ENCODE measurements around the gene WDR87. TPM values are rescaled to one million over a fixed set of nuclear protein-coding genes. Genes with fewer than 3 reads are reported as not detected.
"Not testable (repeated sequence)": the region's sequence is repeated elsewhere in the genome, so short reads cannot be mapped to it uniquely, and the experiment has no call there.

WDR87 gene
- total RNA-seq, 1 donor from 2014 or later: not detected

- DNase-seq (ENCODE audit: low spot score): no peak
Observed at GRCh38 chr19:37930416-37930815, 24.0 kb upstream of the WDR87 start.

DNA sequence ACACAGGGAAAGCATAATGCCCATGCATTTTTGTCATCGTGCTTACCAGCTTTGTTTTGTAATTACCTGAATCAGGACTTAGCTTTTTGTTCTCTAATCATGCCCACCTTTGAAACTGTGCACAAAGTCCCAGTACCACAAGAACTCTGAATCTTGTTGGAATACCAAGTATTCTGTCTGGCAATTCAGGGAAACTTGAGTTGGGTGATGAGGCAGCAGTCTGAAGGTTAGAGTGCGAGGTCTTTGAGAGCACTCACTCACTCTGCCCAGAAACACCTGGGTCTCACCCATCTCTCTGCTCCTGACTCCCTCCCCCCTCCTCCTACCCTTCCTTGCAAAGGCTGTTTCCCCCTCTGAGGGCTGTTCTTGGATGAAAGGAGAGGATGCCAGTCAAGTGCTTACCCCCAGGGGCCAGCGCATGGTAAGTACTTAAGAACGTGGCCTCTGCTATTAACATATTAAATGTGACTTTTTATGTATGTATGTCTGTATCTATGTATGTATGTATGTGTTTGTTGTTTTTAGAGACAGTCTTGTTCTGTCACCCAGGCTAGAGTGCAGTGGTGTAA lies 23.0 kb upstream of the WDR87 start:
- no peak for DNase-seq (ENCODE audit: low spot score)

DNA sequence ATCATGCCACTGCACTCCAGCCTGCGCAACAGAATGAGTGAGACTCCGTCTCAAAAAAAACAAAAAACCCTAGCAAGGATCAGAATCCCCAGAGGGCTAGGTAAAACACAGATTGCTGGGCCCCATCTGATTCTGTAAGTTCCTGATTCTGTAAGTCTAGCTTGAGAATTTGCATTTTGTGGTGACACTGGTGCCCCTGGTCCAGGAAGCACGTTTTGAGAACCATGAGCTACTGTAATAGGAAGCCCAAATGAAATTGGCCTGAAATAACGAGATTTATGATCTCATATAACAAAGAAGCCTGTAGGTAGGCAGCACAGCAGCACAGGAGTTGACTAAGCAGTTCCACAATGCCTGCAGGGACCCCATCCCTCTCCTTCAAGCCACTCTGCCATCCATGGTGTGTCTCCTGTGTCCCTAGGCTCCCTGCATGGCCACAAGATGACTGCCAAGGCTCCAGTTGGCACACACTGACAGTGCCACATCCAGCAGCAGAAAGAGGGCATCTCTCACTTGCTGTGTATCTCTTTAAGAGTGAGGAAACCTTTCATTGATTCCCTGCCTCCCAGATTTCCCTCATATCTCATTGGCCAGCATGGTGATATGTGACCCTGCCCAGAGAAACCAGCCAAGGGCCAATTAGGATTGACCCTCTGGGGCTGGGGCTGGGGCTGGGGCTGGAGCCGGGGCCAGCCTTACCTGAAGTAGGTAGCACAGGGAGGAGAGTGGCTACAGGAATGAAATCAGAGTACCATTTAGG lies 22.3 kb upstream of the WDR87 start:
- DNase-seq (ENCODE audit: low spot score): no peak

- DNase-seq (ENCODE audit: low spot score): no peak
Observed at GRCh38 chr19:37926711-37927110, 20.3 kb upstream of the WDR87 start.

- DNase-seq (ENCODE audit: low spot score): no peak
Observed at GRCh38 chr19:37926255-37926654, 19.9 kb upstream of the WDR87 start.

DNA sequence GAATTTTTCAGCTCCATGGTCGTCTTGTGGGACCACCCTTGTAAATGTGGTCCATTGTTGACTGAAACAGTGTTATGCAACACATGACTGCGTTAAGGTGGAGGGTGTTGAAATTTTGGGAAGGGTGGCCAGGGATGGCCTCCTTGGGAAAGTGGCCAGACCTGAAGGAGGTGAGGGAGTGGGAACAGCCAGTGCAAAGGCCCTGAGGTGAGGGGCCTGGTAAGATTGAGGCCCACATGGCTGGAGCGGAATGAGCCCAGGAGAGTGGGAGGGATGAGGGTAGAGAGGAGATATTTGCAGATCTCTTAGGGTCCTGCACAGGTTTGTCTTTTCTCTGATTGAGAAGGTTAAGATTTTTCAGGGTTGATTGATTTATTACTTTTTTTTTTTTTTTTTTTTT lies 18.8 kb upstream of the WDR87 start:
- no peak for DNase-seq (ENCODE audit: low spot score)

DNA sequence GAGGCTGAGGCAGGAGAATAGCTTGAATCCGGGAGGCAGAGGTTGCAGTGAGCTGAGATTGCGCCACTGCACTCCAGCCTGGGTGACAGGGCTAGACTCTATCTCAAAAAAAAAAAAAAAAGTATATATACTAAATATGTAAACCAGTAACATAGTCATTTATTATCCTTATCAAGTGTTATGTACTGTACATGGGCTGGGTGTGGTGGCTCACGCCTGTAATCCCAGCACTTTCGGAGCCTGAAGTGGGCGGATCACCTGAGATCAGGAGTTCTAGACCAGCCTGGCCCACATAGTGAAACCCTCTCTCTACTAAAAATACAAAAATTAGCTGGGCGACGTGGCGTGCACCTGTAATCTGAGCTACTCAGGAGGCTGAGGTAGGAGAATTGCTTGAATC lies 18.2 kb upstream of the WDR87 start:
- not testable (repeated sequence) for DNase-seq (ENCODE audit: low spot score)

GRCh38 chr19:37920591-37921450 lies 14.4 kb upstream of the WDR87 start:
- DNase-seq (ENCODE audit: low spot score): no peak

GRCh38 chr19:37914908-37915307 lies 8.5 kb upstream of the WDR87 start:
- DNase-seq (ENCODE audit: low spot score): no peak

- no peak for DNase-seq (ENCODE audit: low spot score)
Observed at GRCh38 chr19:37909661-37910199, 3.3 kb upstream of the WDR87 start.

DNA sequence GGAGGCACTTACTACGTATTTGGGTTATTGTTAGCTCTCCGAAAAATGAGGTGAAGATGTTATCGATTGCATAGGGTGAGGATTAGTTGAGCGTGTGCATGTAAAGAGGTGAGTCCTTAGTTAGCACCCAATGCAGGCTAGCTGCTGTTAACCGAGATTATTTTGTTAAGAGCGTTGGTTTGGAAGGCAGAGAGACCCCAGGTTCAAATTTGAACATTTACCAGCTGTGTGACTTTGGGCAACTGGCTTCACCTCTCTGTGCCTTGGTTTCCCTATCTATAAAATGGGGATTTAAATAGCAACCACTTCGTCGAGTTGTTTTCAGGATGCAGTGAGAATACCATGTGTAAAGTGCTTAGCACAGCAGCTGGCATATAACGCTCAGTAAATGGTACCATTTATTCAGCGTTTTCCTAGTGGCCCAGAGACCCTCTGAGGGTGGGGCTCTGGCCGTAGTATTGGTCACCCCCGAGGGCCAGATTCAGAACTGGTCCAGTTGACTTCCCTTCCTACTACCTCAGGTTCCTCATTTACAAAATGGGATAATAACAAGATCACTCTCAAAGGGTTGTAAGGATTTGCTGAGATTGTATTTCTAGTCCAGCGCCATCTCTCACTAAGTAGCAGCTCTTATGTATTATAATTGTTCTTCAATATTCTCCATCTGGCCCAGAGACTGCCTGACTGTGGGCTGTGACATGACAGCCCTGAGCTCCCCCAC lies 1.5 kb upstream of the WDR87 start:
- no peak for DNase-seq (ENCODE audit: low spot score)

- DNase-seq (ENCODE audit: low spot score): peak; percentile 95
Observed at GRCh38 chr19:37906869-37907734, 708 bp upstream of the WDR87 start, which contains the start of gene SIPA1L3. Gene SIPA1L3 (plus strand): TSS chr19:37907208. CDS start chr19:38081566, 174,358 bp downstream.

GRCh38 chr19:37903096-37903495 lies 3.3 kb downstream of the WDR87 start:
- no peak for DNase-seq (ENCODE audit: low spot score)

DNA sequence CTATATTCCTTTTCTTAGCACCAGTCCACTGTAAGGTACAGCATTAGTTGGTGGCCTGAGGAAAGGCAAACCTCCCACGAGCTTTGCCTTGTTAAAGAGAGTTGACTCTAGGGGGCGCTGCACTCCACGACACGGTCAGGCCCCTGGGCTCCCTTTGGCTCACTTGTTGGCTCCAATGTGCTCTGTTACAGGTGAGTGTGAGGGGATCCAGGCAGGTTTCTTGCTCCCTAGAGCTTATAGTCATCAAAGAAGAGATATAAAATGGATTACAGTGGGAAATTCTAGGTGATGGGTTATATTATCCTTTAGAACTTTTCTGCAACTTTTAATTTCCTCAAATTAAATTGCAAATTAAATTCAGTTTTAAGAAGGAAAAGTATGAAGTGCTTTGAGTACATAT lies 3.7 kb downstream of the WDR87 start:
- DNase-seq (ENCODE audit: low spot score): peak; percentile 83

DNA sequence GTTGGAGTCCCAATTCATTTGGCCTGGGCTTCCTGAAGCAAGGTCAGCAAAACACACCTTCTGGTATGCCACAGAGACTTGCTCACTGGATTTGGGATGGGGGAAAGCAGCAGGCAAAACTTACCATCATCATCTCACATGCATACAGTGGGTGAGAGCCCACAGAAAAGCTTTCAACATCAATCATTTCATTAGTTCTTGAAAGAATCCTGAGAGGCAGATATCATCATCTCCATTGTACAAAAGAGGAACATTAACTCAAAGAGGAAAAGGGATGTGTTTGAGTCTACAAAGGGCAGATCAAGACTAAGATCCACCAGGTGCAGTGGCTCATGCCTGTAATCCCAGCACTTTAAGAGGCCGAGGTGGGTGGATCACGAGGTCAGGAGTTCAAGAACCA lies 6.4 kb downstream of the WDR87 start:
- DNase-seq (ENCODE audit: low spot score): no peak

DNA sequence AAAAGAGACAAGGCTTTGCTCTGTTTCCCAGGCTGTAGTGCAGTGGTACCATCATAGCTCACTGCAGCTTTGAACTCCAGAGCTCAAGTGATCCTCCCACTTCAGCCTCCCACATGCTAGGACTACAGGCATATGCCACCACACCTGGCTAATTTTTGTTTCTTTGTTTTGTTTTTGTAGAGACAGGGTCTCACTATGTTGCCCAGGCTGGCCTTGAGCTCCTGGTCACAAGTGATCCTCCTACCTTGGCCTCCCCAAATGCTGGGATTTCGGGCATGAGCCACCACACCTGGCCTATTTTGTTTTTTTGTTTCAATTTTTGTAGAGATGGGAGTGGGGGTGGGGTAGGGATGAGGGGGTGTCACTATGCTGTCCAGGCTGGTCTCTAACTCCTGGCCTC lies 6.9 kb downstream of the WDR87 start:
- DNase-seq (ENCODE audit: low spot score): no peak

GRCh38 chr19:37896180-37896579 lies 10.2 kb downstream of the WDR87 start:
- DNase-seq (ENCODE audit: low spot score): no peak

DNA sequence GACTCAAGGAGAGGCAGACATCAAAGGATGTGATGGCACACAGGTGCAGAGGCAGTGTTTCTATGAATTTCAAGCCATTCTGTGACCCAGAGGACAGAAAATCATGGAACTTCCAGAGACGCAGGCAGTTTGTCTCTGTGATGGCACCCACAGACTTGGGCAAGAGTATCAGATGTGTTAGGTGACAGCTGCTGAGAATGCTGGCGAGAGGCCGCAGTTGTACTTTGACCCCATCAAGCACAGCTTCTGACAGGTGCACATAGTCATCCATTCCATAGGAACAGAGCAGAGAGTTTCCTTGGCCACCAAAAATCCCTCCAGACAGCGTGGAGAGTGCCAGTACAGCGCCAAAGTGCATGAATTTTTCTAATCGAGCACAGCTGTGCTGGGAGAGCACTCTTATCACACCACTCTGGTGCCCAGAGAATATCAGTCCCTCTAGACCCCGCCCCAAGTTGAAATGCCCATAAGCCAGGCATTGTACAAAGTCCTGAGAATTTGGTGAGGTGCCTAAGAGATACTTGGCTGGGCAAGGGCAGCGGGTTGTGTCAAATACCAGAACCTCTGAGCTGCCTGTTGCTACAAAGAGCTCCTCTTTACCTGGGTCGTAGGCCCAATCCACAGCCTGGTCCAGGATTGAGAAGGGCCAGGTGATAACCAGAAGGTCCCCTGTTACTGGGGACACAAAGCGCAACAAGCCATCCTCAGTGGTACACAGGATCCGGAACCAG lies 12.4 kb downstream of the WDR87 start:
- peak; percentile 12 for DNase-seq (ENCODE audit: low spot score)

DNA sequence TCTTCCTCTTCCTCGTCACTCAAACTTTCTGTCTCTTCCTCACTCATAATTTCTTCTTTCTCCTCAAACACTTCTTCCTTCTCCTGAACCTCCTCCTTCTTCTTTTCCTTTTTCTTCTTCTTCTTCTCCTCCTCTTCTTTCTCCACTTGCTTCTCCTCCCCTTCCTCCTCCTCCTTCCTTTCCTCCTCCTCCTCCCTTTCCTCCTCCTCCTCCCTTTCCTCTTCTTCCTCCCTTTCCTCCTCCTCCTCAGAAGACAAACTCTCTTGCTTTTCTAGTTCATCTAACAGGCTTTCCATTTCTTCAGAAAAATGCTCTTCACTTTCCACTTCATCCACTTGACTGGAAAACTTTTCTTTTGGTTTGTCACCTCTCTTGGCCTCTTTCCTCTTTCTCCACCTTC lies 19.8 kb downstream of the WDR87 start:
- no peak for DNase-seq (ENCODE audit: low spot score)

- DNase-seq (ENCODE audit: low spot score): no peak
Observed at GRCh38 chr19:37885392-37885791, 21.0 kb downstream of the WDR87 start.

All from mucosa of gallbladder (tissue), 1 donor.